Kidney (tissue), 14 donors: Measurements from ENCODE around the gene GYS1. TPM values are rescaled to one million over a fixed set of nuclear protein-coding genes. Genes with fewer than 3 reads are reported as not detected.

Experiments used
- DNase-seq, 5 donors: peaks; one replicate each; pipeline ENCODE4 v3.0.0-alpha.2; 2013 to 2020
- FAIRE-seq: peaks from 2 replicates; lab custom pipeline; 2012; peaks lifted over from hg19 to GRCh38; lab: Jason Lieb, UNC
- H3K27ac ChIP-seq, 2 donors: one replicate each; pipeline ENCODE4 v1.7.0; 2013; ENCODE audit warnings: low read depth in 2 of 2, low read length in 2 of 2, inconsistent platforms in 1 of 2
- H3K27me3 ChIP-seq: one replicate; pipeline ENCODE4 v1.7.1; 2013; ENCODE audit warnings: low read length, inconsistent platforms; ENCODE audit not compliant: control insufficient read depth, insufficient read depth
- H3K36me3 ChIP-seq, 3 donors: one replicate each; pipeline versions ENCODE4 v1.7.0 to v1.7.1; 2013; ENCODE audit warnings: low read length in 3 of 3, control low read depth in 1 of 3, inconsistent platforms in 1 of 3; ENCODE audit not compliant: insufficient read depth in 3 of 3, control insufficient read depth in 2 of 3
- H3K4me1 ChIP-seq, 3 donors: one replicate each; pipeline versions ENCODE4 v1.7.0 to v1.7.1; 2013; ENCODE audit warnings: low read length in 3 of 3, inconsistent platforms in 1 of 3, low read depth in 1 of 3; ENCODE audit not compliant: control insufficient read depth in 2 of 3, insufficient read depth in 2 of 3
- H3K4me3 ChIP-seq, 3 donors: one replicate each; pipeline versions ENCODE4 v1.7.0 to v1.8.1; 2013; ENCODE audit warnings: low read length in 3 of 3, control low read depth in 1 of 3, inconsistent platforms in 1 of 3
- H3K9ac ChIP-seq, 3 donors: one replicate each; pipeline versions ENCODE4 v1.7.0 to v1.7.1; 2013; ENCODE audit warnings: low read length in 3 of 3, control low read depth in 1 of 3, inconsistent platforms in 1 of 3
- H3K9me3 ChIP-seq, 3 donors: one replicate each; pipeline versions ENCODE4 v1.7.0 to v1.7.1; 2013; ENCODE audit warnings: low read length in 3 of 3, control low read depth in 1 of 3, inconsistent platforms in 1 of 3; ENCODE audit not compliant: control insufficient read depth in 2 of 3, insufficient read depth in 1 of 3
- CTCF ChIP-seq: IDR thresholded peaks from 3 replicates; pipeline ENCODE4 v1.5.1; 2012; ENCODE audit warnings: mild to moderate bottlenecking, moderate library complexity, borderline replicate concordance; ENCODE audit not compliant: insufficient read depth; ENCODE audit errors: extremely low read depth
- intact Hi-C: fragments of 100-400 bp; cut with DNase I; formaldehyde crosslinking; loops from one replicate; pipeline ENCODE4 v1.11.1; 2022
- polyA plus RNA-seq: library from polyadenylated mRNA; stranded (reverse); fragments of 350-450 nt; fragmentation: Illumina TruSeq; extraction: RNeasy Lipid Tissue Mini Kit (QIAGEN cat#74804); gene quantifications from one replicate; pipeline ENCODE4 v1.2.3, GENCODE V29; 2014; ENCODE audit warnings: low read depth, low replicate concordance; ENCODE audit not compliant: insufficient read depth
- total RNA-seq: library from RNA; stranded (reverse); fragmentation: NEBNext Ultra II Directional; extraction: Animal tissue kit (Norgen Biotek cat#: 25700); gene quantifications from one replicate; pipeline ENCODE4 v1.2.1, GENCODE V29; 2021
- donor health status: control.
- donor health status: control.
- donor health status: control.
- donor health status: control.
- donor health status: control.
- donor health status: DM: yes; HTN: yes; CAD: no.
- donor health status: Normal renal cell carcinoma (clear cell type).

The GYS1 gene
- total and polyA plus RNA-seq, 2 donors from 2014 or later, result 23.9 to 41.5 TPM

- intact Hi-C loops, result no loop called here
- FAIRE-seq, result peak; percentile 69
- peak within 1 kb of the TSS; percentile 52 to 79 (median 74) for H3K9ac ChIP-seq
These were observed 27.9 kb downstream of the GYS1 start, which contains the start of gene FTL for GRCh38 chr19:48965040-48965805. Gene FTL (plus strand): TSS chr19:48965309. CDS start chr19:48965508, 199 bp downstream.

GRCh38 chr19:48964205-48965039 lies 28.7 kb downstream of the GYS1 start:
- peak overlapping the region in 2 of 3 donors; percentile 41 to 74 for H3K9ac ChIP-seq
- peaks cover 3 to 35% (median 4%) of the 10 kb centered on the region in 3 donors for H3K36me3 ChIP-seq
- DNase-seq (peak in 2 of 5 donors; percentile 51 to 52), FAIRE-seq (no peak)
- peak overlapping the region in 2 of 3 donors; percentile 57 to 73 for H3K4me3 ChIP-seq
- no peak for TF ChIP-seq CTCF
- peak overlapping the region; percentile 92 to 95 for H3K27ac ChIP-seq
- H3K4me1 ChIP-seq, result peaks cover 0 to 29% (median 21%) of the 10 kb centered on the region in 3 donors
- H3K9me3 ChIP-seq, result no peaks in the 10 kb centered on the region
- intact Hi-C loops, result no loop called here
- H3K27me3 ChIP-seq, result no peaks in the 10 kb centered on the region

More at GRCh38 chr19:48965040-48965805, 27.9 kb downstream of the GYS1 start, which contains the start of gene FTL:
- Histone ChIP-seq H3K9me3 (no peaks in the 10 kb centered on the region), H3K4me1 (peaks cover 0 to 29% (median 21%) of the 10 kb centered on the region in 3 donors), H3K36me3 (peaks cover 3 to 42% (median 4%) of the 10 kb centered on the region in 3 donors), H3K27ac (peak within 1 kb of the TSS; percentile 94 to 95), H3K27me3 (no peaks in the 10 kb centered on the region), H3K4me3 (peak within 1 kb of the TSS; percentile 86 to 98 (median 96))
- TF ChIP-seq CTCF, result no peak
- DNase-seq, result peak; percentile 96 to 99 (median 97)

- Histone ChIP-seq H3K27me3 (no peaks in the 10 kb centered on the region), H3K9ac (peak overlapping the region in 2 of 3 donors; percentile 57 to 74), H3K9me3 (no peaks in the 10 kb centered on the region), H3K4me3 (peak overlapping the region in 2 of 3 donors; percentile 57 to 73), H3K27ac (peak overlapping the region; percentile 92 to 95), H3K4me1 (peaks cover 0 to 29% (median 21%) of the 10 kb centered on the region in 3 donors), H3K36me3 (peaks cover 3 to 28% (median 4%) of the 10 kb centered on the region in 3 donors)
- FAIRE-seq, result no peak
- intact Hi-C loops, result no loop called here
- TF ChIP-seq CTCF, result no peak
- DNase-seq, result peak; percentile 64 to 94 (median 82)
These were observed 29.5 kb downstream of the GYS1 start for GRCh38 chr19:48963371-48964204.
